Esophagus squamous epithelium (tissue), 4 donors: Measurements from ENCODE around the gene RAB6A.

ENCODE experiments used
- CTCF ChIP-seq, 6 experiments: fragments of 450-650 bp in 4 of 6; fragments of 200-600 bp in 2 of 6; sonication (generic) in 2 of 6; IDR thresholded peaks; one replicate each; pipeline ENCODE4 v1.5.1; 2016 to 2019; ENCODE audit warnings: antibody characterized with exemption in 6 of 6, mild to moderate bottlenecking in 4 of 6, moderate library complexity in 4 of 6
- POLR2A ChIP-seq, 4 donors: fragments of 450-650 bp; IDR thresholded peaks; one replicate each; pipeline ENCODE4 v1.6.1; 2017; ENCODE audit warnings: antibody characterized with exemption in 4 of 4, mild to moderate bottlenecking in 4 of 4, moderate library complexity in 3 of 4

DNA sequence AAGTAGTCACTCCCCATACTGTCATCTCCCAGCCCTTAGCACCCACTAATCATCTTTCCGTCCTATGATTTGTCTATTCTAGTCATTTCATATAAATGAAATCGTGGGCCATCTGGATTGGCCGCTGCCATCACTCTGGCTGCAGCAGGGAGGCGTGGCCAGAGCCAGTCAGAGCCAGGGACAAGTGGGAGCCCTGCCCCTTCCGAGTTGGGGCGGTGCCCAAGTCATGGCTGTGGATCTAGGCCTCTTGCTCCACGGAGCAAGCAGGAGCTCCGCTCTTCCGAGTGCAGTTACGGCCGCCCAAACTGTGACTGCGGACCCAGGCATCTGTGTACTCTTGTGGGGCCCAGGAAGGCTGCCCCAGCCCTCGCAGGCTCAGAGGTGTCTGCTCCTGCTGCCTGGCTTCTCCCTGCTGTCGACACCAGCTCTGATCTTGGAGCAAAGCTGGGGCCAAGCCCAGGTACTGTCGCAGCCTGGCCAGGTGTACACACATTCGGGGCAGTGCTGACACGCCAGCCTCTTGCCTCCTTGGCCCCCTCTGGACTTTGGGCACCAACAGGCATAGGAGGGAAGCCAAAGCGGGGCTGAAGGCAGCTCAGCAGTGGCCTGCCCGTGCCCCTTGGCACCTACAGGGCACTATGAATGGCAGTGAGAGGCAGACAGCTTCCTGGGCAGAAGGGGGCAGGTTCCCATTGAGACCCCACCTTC, 35.2 kb upstream of the RAB6A start:
- TF ChIP-seq POLR2A (IDR thresholded peaks at IDR 0.05) (no peak), CTCF (IDR thresholded peaks at IDR 0.05) (no peak)
